SK-N-SH treated with all-trans-retinoic acid at 6 μM for 48 hours (cell line): Measurements from ENCODE around the gene RPS29.

Experiments used
- ATAC-seq: fragments of 200-7000 bp; cut with Tn5 transposase; 3 replicates; pipeline ENCODE4 v1.9.1; 2020; ENCODE audit warnings: mild to moderate bottlenecking, moderate library complexity
- ARNTL ChIP-seq: fragments of 450-650 bp; formaldehyde crosslinking; IDR thresholded peaks from 2 replicates; pipeline ENCODE4 v1.5.0; 2020; ENCODE audit warnings: low read depth, mild to moderate bottlenecking, moderate library complexity, borderline replicate concordance
- BACH2 ChIP-seq: fragments of 250-450 bp; sonication (Bioruptor Pico); IDR thresholded peaks from 2 replicates; pipeline ENCODE4 v1.9.0; 2021; ENCODE audit warnings: mild to moderate bottlenecking, borderline replicate concordance
- CREB5 ChIP-seq: fragments of 250-450 bp; sonication (Bioruptor Pico); IDR thresholded peaks from 2 replicates; pipeline ENCODE4 v1.5.1; 2020; ENCODE audit warnings: low read depth, mild to moderate bottlenecking, moderate library complexity
- CSDC2 ChIP-seq: fragments of 250-450 bp; sonication (Bioruptor Pico); IDR thresholded peaks from 2 replicates; pipeline ENCODE4 v1.5.0; 2020; ENCODE audit warnings: mild to moderate bottlenecking, moderate library complexity
- CSRNP3 ChIP-seq: fragments of 250-450 bp; sonication (Bioruptor Pico); IDR thresholded peaks from 2 replicates; pipeline ENCODE4 v1.5.1; 2021; ENCODE audit warnings: mild to moderate bottlenecking, moderate library complexity
- ESRRG ChIP-seq: fragments of 250-450 bp; sonication (Bioruptor Pico); IDR thresholded peaks from 2 replicates; pipeline ENCODE4 v1.6.1; 2021; ENCODE audit warnings: mild to moderate bottlenecking
- GLIS3 ChIP-seq: fragments of 250-450 bp; sonication (Bioruptor Pico); IDR thresholded peaks from 2 replicates; pipeline ENCODE4 v1.5.0; 2020; ENCODE audit warnings: mild to moderate bottlenecking, moderate library complexity
- ISL1 ChIP-seq: fragments of 250-450 bp; sonication (Bioruptor Pico); IDR thresholded peaks from 2 replicates; pipeline ENCODE4 v2.1.2; 2022; ENCODE audit warnings: mild to moderate bottlenecking, moderate library complexity
- OSR1 ChIP-seq: fragments of 250-450 bp; sonication (Bioruptor Pico); IDR thresholded peaks from 2 replicates; pipeline ENCODE4 v1.8.0; 2022; ENCODE audit warnings: moderate library complexity, mild to moderate bottlenecking, inconsistent platforms
- PATZ1 ChIP-seq: fragments of 250-450 bp; sonication (Bioruptor Pico); IDR thresholded peaks from 2 replicates; pipeline ENCODE4 v1.8.0; 2020; ENCODE audit warnings: mild to moderate bottlenecking, moderate library complexity, borderline replicate concordance
- POU6F1 ChIP-seq: fragments of 250-450 bp; sonication (Bioruptor Pico); IDR thresholded peaks from 2 replicates; pipeline ENCODE4 v1.8.0; 2021; ENCODE audit warnings: low read depth, mild to moderate bottlenecking, moderate library complexity, borderline replicate concordance
- PPARA ChIP-seq: fragments of 250-450 bp; sonication (Bioruptor Pico); IDR thresholded peaks from 2 replicates; pipeline ENCODE4 v1.5.0; 2020; ENCODE audit warnings: mild to moderate bottlenecking, borderline replicate concordance
- RARB ChIP-seq: fragments of 250-450 bp; sonication (Bioruptor Pico); IDR thresholded peaks from 2 replicates; pipeline ENCODE4 v1.8.0; 2021; ENCODE audit warnings: mild to moderate bottlenecking, moderate library complexity
- SNAI2 ChIP-seq: fragments of 250-450 bp; sonication (Bioruptor Pico); IDR thresholded peaks from 2 replicates; pipeline ENCODE4 v1.5.0; 2020; ENCODE audit warnings: mild to moderate bottlenecking, moderate library complexity
- TCF4 ChIP-seq: fragments of 250-450 bp; sonication (Bioruptor Pico); IDR thresholded peaks from 2 replicates; pipeline ENCODE4 v1.8.0; 2021; ENCODE audit warnings: mild to moderate bottlenecking, moderate library complexity, borderline replicate concordance
- TOX ChIP-seq: fragments of 250-450 bp; sonication (Bioruptor Pico); IDR thresholded peaks from 2 replicates; pipeline ENCODE4 v1.8.0; 2021; ENCODE audit warnings: mild to moderate bottlenecking, moderate library complexity, borderline replicate concordance
- TSHZ2 ChIP-seq: fragments of 250-450 bp; sonication (Bioruptor Pico); IDR thresholded peaks from 2 replicates; pipeline ENCODE4 v1.5.0; 2020; ENCODE audit warnings: mild to moderate bottlenecking, moderate library complexity
- ZC3H10 ChIP-seq: fragments of 250-450 bp; sonication (Bioruptor Pico); IDR thresholded peaks from 2 replicates; pipeline ENCODE4 v1.5.1; 2021; ENCODE audit warnings: mild to moderate bottlenecking, moderate library complexity
- ZFP3 ChIP-seq: fragments of 250-450 bp; sonication (Bioruptor Pico); IDR thresholded peaks from 2 replicates; pipeline ENCODE4 v1.5.0; 2020; ENCODE audit warnings: mild to moderate bottlenecking, moderate library complexity
- ZFP30 ChIP-seq: fragments of 450-650 bp; formaldehyde crosslinking; IDR thresholded peaks from 2 replicates; pipeline ENCODE4 v1.5.0; 2022; ENCODE audit warnings: mild to moderate bottlenecking, moderate library complexity
- ZNF565 ChIP-seq: fragments of 450-650 bp; formaldehyde crosslinking; conservative IDR thresholded peaks from 2 replicates; pipeline ENCODE4 v1.5.0; 2020; ENCODE audit warnings: low read depth, mild to moderate bottlenecking, moderate library complexity
- ZNF70 ChIP-seq: fragments of 450-650 bp; formaldehyde crosslinking; IDR thresholded peaks from 2 replicates; pipeline ENCODE4 v1.5.0; 2020; ENCODE audit warnings: mild to moderate bottlenecking, moderate library complexity
- ZNF8 ChIP-seq: fragments of 450-650 bp; formaldehyde crosslinking; IDR thresholded peaks from 2 replicates; pipeline ENCODE4 v1.5.0; 2020; ENCODE audit warnings: mild to moderate bottlenecking, moderate library complexity

RPS29 gene

GRCh38 chr14:49594347-49595091 lies 8.3 kb upstream of the RPS29 start:
- ATAC-seq, result 0 out of 3 replicates have a peak, but pooled peaks have one; percentile 10
- TF ChIP-seq ZNF8 (CRISPR knock-in tag) (no peak), CREB5 (CRISPR knock-in tag) (no peak), ZNF565 (no peak), SNAI2 (CRISPR knock-in tag) (no peak), BACH2 (CRISPR knock-in tag) (no peak), PATZ1 (CRISPR knock-in tag) (no peak), ZNF70 (CRISPR knock-in tag) (no peak), ZC3H10 (CRISPR knock-in tag) (no peak), TOX (no peak), TSHZ2 (CRISPR knock-in tag) (no peak), POU6F1 (CRISPR knock-in tag) (no peak), CSDC2 (CRISPR knock-in tag) (no peak), ARNTL (CRISPR knock-in tag) (no peak), RARB (CRISPR knock-in tag) (no peak), ESRRG (CRISPR knock-in tag) (no peak), CSRNP3 (CRISPR knock-in tag) (no peak), ZFP3 (CRISPR knock-in tag) (no peak), ZFP30 (CRISPR knock-in tag) (no peak), GLIS3 (CRISPR knock-in tag) (no peak), OSR1 (no peak)

GRCh38 chr14:49593016-49593415 lies 6.8 kb upstream of the RPS29 start:
- ATAC-seq, result peak; percentile 76
- TF ChIP-seq BACH2 (CRISPR knock-in tag) (no peak), ESRRG (CRISPR knock-in tag) (no peak), RARB (CRISPR knock-in tag) (no peak), TCF4 (CRISPR knock-in tag) (no peak)

- ATAC-seq, result no peak
- TF ChIP-seq SNAI2 (CRISPR knock-in tag) (no peak), CSDC2 (CRISPR knock-in tag) (no peak), TCF4 (CRISPR knock-in tag) (no peak), ISL1 (CRISPR knock-in tag) (no peak), RARB (CRISPR knock-in tag) (no peak), ZNF8 (CRISPR knock-in tag) (no peak), PATZ1 (CRISPR knock-in tag) (no peak), CSRNP3 (CRISPR knock-in tag) (no peak), ARNTL (CRISPR knock-in tag) (no peak), CREB5 (CRISPR knock-in tag) (no peak), BACH2 (CRISPR knock-in tag) (no peak), ESRRG (CRISPR knock-in tag) (no peak), PPARA (CRISPR knock-in tag) (no peak), GLIS3 (CRISPR knock-in tag) (no peak)
Observed at GRCh38 chr14:49589387-49589786, 3.2 kb upstream of the RPS29 start.
